HG03139 (cell line): ENCODE measurements around the gene MYMX.
"Not testable (repeated sequence)": the region's sequence is repeated elsewhere in the genome, so short reads cannot be mapped to it uniquely, and the experiment has no call there.

Experiments
- ATAC-seq: cut with Tn5 transposase; IDR thresholded peaks from one replicate; pipeline ENCODE4 v1.9.1; 2021; ENCODE audit not compliant: unreplicated experiment

MYMX gene

GRCh38 chr6:44216677-44217331 is at the start of gene MYMX:
Gene MYMX, plus strand, starts transcription at chr6:44216926. Its CDS starts 546 bp downstream, at chr6:44217472.
- ATAC-seq: no peak

DNA sequence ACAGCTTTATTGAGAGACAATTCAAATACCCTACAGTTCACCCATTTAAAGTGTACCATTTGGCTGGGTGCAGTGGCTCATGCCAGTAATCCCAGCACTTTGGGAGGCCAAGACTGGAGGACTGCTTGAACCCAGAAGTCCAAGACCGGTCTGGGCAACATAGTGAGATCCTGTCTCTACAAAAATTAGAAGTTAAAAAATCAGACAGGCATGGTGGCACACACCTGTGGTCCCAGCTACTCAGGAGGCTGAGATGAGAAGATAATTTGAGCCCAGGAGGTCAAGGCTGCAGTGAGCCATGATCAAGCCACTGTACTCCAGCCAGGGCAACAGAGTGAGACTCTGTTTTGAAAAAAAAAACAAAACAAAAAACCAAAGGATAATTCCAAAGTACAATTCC is 49.2 kb upstream of the MYMX start:
- no peak for ATAC-seq

GRCh38 chr6:44169154-44169553 is 47.6 kb upstream of the MYMX start:
- ATAC-seq: no peak

DNA sequence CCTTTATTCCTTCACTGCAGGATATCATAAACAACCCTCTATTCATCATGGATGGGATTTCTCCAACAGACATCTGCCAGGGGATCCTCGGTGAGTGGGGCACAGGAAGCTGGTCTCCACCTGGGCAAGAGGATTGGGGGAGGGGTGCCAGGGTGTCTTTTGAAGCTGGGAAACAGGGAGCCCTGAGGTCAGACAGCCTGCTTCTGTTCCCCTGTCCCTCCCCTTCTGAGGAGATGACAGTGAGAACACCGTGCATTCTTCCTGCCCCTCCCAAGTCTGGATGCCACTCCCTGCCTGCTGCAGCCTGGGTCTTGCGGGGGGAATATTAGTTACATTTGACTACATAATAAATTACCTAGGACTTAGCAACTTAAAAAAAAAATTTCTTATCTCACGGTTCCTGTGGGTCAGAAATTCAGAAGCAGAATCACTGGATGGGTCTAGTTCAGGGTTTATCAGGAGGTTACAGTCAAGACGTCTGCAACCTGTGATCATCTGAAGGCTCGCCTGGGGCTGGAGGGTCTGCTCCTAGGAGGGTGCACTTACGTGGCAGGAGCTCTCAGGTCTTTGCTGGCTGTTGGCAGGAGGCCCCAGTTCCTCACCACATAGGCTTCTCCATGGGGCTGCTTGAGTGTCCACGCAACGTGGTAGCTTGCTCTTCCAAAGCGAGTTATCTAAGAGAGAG is 46.7 kb upstream of the MYMX start:
- no peak for ATAC-seq

- ATAC-seq: no peak
These were observed 44.7 kb upstream of the MYMX start for GRCh38 chr6:44171899-44172546.

- peak; percentile 61 for ATAC-seq
These were observed 43.8 kb upstream of the MYMX start for GRCh38 chr6:44172731-44173500.

- ATAC-seq: no peak
These were observed 40.5 kb upstream of the MYMX start for GRCh38 chr6:44176130-44176761.

- ATAC-seq: no peak
These were observed 39.8 kb upstream of the MYMX start for GRCh38 chr6:44176762-44177509.

DNA sequence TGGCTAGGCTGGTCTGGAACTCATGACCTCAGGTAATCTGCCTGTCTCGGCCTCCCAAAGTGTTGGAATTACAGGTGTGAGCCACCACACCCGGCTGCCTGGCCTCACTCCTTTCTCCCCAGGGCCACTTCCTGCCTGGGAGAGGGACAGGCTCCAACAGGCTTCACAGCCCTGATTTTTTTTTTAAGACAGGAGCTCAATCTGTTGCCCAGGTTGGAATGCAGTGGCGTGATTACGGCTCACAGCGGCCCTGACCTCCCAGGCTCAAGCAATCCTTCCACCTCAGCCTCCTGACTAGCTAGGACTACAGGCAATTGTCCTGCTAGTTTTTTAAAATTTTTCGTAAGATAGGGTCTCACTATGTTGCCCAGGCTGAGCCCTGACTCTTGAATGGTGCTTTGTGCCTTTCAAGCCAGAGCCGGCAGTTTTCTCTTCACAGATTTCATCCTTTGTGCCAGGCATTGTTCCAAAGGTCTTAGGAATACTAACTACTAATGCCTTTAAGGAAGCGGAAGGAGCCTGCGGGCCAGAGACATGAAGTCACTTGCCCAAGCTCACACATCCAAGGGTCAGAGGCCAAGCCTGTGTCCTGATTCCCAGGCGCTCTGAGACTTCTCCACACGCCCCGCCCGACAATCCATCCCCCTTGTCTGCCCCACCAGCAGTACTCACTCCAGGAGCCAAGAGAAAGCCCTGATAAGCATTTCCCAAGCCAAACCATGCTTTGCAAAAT is 38.9 kb upstream of the MYMX start:
- no peak for ATAC-seq

DNA sequence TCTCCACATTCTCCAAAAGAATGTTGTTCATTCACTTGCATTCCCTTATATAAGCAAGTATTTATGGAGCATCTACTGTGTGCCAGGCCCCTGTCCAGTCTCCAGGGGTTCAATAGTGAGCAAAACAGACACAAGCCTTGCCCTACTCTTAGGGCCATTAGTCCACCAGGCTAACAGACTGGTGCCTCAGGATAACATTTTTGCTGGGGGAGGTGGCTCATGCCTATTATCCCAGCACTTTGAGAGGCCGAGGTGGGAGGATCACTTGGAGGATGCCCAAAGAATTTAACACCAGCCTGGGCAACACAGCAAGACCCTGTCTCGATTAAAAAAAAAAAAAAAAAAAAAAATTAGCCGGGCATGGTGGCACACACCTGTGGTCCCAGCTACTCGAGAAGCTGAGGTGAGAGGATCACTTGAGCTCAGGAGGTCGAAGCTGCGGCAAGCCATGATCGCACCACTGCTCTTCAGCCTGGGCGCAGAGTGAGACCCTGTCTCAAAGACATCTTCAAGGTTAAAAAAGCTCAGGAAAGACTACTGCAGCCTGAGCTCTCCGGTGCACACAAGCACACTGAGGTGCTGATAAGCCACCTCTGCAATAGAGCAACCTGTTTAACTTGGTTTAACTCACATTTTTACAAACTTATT is 38.2 kb upstream of the MYMX start:
- no peak for ATAC-seq

GRCh38 chr6:44179072-44179536 is 37.6 kb upstream of the MYMX start:
- no peak for ATAC-seq

DNA sequence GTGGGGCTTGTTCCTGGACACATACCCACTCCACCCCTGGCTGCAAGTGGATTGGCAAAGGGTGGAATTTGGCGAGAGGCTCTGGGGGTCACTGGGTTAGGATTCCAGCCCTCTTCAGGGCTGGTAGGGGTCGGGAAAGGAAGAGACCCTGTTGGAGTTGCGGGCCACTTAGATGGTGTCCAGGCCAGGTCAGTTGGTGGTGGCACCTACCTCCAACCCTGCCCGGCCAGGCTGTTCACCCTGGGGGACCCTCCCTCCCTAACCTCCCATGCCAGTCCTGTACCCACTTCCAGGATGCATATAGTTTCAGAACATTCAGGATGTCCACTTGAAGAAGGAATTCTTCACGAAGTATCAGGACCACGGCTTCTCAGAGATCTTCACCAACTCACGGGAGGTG is 37.1 kb upstream of the MYMX start:
- no peak for ATAC-seq

GRCh38 chr6:44180406-44180805 is 36.3 kb upstream of the MYMX start:
- no peak for ATAC-seq

DNA sequence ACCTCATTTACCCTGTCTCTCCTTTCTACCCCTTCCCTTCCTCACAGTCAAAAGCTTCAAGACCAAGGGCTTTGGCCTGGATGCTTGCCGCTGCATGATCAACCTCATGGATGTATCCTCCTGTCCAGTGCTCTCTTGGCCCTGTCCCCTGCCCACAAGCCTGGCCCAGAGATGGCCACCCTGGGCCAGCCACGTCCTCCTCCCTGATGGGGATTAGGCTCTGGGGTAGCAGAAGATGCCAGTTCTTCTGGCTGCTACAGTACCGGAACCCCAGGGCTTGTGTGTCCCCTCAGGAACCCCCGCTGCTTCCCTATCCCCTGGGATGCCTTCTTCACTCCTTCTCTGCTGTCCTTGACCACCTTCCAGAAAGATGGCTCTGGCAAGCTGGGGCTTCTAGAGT is 35.8 kb upstream of the MYMX start:
- no peak for ATAC-seq

GRCh38 chr6:44181784-44182183 is 34.9 kb upstream of the MYMX start:
- not testable (repeated sequence) for ATAC-seq

DNA sequence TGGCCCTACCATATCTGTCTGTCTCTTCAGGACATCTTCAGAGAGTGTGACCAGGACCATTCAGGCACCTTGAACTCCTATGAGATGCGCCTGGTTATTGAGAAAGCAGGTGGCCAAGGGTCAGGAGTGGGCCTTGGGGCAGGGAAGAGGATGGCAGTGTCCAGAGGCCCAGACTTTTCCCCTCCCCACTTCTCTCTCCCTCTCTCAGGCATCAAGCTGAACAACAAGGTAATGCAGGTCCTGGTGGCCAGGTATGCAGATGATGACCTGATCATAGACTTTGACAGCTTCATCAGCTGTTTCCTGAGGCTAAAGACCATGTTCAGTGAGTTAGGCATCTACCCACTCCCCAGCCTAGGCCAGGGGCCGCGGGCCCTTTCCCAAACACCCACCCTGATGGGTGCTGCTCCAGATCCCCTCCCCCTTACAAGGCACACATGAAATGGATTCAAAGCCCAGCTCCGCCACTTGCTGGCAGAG is 33.8 kb upstream of the MYMX start:
- ATAC-seq: no peak

DNA sequence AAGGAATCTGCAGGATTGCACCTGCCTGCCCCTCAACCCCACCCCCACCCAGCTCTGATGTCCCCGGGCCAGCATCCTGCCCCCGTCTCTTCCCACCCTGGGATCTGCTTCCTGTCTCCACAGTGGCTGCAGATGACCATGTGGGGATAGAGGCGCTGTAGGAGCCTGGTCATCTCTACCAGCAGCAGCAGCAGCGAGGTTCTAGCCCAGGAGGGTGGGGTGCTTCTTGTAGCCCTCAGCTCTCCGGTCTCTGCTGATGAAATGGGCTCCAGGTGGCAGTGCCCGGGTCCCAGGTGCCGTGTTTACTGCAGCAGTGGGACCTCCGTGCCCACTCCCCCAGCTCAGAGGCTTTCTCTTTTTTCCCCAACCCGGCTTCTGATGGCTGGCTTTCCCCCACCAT is 32.9 kb upstream of the MYMX start:
- ATAC-seq: no peak

GRCh38 chr6:44185356-44185755 is 31.4 kb upstream of the MYMX start:
- not testable (repeated sequence) for ATAC-seq
